ENCODE measurements around the gene FGF9.

The FGF9 gene

DNA sequence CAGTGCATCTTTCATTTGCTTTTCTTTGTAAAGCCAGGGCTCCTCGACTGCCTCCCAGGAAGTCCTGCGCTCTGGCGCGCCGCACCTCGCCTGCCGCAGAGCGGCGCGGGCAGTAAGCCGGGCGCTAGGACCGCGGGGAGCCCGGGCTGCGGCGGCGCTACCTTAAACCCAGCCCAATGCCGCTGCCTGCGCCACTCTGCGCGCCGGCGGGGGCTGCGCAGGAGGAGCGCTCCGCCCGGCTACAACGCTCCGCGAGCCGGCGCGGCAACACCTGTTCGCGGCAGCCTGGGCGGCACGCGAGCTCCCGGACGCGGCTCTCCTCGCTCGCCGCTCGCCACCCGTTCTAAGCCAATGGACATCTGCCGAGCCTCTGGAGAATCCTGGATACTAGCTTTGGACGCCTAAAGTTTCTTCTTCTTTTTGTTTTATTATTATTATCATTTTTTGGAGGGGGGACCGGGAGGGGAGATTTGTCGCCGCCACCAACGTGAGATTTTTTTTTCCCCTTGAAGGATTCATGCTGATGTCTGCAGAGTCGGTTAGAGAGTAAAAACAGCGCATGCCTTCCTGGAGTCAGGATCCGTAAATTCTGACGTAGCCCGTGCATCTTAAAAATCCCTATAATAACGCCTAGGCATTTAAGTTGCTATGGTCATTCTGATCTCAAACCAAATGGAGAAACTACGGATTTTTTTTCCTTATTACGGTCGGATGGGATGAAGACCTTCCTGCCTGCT is at the start of gene FGF9:
TSS of gene FGF9 (plus strand) at position 191 of the 737 bp plus-strand sequence. CDS start 840 bp downstream, outside the sequence.
- DNase-seq (ENCODE audit: low read depth in 2 of 2), result peak; percentile 52 to 57

DNA sequence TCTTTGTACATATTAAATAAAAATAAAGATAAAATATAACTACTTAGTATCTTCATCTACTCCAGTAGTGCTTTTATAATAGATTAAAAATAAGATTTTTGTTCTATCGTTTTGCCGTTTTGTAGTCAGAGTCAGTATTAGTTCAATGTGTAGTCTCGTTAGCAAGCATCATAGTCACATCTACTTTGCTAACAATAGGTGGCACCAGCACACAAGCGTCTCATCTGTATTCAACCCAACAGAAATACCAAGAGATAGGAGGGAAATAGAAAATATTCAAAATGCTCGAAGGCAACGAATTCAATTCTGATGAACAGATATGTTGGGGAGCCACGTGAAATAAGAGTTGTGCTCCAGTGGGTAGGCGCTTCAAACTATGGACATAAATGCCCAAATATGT is 45.5 kb upstream of the FGF9 start:
- no peak for DNase-seq (ENCODE audit: low read depth in 2 of 2)

DNA sequence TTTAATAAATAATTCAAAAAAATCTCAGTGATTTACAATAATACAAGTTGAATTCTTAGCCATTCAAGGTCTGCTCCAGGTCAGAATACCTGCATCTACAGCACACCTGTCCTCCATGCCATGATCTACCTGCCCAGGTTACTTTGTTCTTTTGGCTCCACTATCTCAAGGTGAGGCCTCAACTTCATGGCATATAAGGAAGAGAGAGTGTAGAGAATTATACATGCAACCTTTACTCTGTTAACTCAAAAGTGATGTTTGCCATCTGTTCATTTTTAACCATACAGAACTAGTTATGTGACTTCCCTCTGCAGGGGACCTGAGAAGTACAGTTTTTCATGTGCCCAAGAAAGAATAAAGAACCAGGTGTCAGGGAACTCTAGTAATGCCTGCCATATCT is 38.7 kb upstream of the FGF9 start:
- DNase-seq (ENCODE audit: low read depth in 2 of 2), result no peak

DNA sequence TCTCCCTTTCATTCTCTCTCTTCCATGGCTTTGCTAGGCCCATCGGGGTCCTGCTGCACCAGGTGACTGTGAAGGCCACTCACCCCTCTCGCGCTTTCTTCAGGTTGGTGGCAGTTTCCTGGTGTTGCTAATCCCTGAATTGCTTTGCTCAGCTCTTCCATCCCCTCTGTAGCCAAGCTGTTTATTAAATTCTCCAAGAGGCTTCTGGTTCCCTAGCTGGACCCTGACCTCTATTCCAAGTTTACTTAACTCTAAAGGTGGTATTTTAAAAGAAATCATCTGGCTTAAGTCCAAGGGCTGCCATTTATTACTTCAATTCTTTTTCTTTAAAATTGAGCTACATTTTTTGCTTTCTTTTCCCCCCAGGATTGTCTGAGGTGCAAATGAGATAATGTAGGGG is 34.2 kb upstream of the FGF9 start:
- DNase-seq (ENCODE audit: low read depth in 2 of 2), result no peak

DNA sequence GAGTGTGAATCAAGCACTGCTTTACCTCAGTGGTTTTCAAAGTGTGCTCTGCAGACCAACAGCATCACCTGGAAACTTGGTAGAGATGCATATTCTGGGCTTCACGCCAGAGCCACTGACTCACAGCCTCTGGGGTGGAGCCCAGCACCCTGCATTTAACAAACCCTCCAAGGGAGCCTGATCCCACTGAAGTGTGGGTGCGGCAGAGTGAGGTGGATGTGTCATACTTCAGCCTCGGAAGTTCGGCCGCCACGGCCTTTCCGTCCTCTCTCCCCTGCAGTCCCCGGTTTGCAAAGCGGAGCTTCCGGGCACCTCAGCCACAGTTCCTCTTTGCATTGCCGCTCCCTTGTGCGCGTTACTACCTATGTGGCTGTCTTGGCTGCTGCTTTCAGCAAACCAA is 33.6 kb upstream of the FGF9 start:
- DNase-seq (ENCODE audit: low read depth in 2 of 2), result no peak

DNA sequence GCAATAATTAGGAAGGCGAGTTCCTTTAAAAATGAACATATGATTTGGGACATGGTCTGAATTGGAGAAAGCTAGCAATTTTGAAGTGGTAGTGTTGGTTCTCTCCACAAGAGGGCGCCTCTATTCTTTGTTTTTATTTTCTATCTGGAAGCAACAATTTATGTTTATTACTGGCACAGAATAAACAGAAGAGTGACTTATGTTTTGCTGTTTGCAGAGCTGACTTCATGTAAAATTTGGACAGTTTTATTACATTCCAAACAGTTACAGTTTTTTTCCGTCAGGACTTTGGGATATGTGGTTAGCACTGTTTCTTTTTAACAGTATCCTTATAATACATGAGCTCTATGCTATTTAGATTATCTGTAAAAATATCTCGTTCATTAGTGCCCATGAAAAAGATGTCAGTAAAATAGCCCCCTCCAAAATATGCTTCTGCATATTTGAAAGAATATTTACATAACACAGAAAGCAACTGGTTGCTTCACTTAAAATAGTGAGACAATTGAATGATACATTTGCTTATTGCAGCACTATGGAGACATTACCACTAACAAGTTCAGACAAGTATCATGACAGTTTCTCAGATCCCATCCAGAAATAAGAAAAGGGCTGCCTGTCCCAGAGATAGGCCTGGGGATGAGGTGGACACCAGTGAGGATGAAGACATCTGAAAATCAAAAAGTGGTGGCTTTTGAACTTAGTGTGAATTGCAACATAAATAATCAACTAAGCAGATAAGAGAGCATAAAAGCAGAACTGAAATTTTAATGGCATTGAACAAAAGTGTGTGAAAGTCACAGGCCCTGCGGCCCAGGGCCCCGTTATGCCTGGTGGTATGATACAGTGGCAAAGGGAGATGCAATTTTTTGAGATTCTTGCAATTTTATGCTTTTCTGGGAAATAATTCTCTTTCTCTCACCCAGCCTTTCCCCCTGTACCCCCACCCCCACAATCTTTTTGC is 32.3 kb upstream of the FGF9 start:
- no peak for DNase-seq (ENCODE audit: low read depth in 2 of 2)

DNA sequence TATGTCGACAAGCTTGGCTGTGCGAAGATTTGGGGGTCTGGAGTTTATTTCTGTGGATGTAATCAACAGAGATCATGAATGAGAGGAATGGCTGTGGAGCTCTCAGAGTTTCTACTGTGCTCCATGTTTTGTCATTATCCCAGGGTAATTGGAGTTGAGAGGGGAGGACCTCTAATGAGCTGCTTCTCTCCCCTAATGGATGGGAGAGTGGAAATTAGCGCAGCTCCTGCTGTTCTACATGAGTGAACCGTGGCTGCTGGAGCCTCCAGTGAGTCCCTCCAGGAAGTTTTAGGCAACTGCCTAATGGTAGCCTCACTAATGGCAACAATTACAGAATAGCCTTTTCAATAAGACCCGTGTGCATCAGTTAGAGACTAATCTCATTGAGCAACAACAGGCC is 31.3 kb upstream of the FGF9 start:
- DNase-seq (ENCODE audit: low read depth in 2 of 2), result no peak

DNA sequence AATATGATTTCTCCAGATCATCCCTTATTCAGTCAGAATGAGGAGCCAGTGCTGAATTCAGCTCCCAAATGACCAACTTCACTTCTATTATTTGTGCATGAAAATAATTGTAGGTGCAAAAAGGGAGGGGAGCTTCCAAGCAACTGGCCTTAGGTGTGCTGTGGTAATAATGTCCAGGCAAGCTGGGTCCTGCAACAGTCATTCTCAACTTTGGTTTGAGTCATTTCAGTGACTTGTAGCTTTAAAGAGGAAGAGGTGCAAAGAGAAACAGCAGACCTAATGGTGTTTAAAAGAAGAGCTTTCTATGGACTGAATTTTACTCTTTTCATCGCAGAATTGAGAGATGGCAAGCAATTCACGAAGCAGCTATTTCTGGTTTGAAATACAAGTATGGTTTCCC is 29.2 kb upstream of the FGF9 start:
- no peak for DNase-seq (ENCODE audit: low read depth in 2 of 2)

DNA sequence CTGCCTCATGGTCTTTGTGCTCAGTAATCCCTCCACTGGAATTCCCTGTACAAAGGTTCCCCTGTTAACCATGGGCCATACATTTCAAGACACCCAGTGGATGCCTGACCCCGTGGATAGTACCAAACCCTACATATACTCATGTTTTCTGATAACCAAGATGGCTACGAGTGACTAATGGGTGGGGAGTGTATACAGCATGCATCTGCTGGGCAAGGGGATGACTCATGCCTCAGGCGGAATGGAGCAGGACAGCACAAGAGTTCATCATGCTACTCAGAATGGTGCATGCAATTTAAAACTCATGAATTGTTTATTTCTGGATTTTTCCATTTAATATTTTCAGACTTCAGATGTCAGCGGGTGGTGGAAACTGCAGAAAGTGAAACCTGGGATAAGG is 13.3 kb upstream of the FGF9 start:
- no peak for DNase-seq (ENCODE audit: low read depth in 2 of 2)

DNA sequence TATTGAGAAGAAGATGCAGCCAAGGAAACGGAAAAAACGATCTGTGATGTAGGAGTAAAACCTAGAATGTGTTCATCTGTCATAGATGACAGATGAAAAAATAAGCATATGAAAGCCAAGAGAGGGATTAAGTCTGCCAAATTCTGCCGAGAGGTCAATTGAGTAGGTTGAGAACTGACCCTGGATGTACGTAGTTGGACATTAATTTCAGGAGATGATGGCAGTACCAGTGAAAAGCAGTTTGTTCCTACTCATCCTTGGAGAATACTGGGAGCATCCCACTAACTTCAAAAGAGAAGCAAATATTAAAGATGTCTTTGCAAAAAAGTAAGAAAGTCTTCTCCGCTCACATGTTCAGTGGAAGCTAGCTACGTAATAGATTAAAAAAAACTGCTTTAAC is 11.8 kb upstream of the FGF9 start:
- DNase-seq (ENCODE audit: low read depth in 2 of 2), result no peak

DNA sequence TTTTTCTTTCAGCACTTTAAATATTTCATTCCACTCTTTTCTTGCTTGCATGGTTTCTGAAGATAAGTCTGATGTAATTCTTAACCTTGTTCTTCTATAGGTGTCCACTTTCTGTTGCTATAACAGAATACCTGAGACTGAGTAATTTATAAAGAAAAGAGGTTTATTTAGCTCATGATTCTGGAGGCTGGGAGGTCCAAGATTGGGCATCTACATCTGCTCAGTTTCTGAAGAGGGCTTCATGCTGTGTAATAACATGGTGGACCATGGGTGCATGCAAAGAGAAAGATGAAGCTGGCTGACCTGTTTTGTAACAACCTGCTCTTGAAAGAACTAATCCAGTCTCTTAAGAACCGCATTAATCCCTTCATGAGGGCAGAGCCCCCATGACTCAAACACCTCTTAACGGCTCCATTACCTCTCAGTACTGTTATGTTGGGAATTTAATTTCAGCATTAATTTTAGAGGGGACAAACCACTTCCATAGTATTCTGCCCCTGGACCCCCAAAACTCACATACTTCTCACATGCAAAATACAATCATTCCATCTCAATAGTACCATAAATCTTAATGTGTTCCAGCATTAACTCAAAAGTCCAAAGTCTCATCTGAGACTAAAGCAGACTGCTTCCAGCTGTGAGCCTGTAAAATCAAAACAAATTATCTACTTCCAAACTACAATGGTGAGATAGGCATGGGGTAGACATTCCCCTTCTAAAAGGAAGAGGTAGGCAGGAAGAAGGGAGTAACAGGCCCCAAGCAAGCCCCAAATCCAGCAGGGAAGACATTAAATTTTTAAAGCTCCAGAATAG is 9.6 kb upstream of the FGF9 start:
- DNase-seq (ENCODE audit: low read depth in 2 of 2), result no peak

DNA sequence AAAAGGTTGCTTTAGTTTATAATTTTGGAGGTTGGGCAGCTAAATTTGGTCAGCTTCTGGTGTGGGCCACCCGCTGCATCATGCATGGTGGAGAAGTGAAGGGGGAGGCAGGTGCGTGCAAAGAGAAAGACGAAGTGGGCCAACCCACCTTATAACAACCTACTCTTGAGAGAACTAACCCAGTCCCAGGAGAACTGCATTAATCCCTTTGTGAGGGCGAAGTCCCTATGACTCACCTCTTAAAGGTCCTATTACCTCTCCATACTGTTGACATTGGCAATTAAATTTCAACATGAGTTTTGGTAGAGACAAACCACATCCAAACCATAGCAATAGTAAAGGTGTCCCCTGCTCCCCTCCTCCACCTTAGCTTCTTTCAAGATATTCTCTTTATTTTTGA is 7.7 kb upstream of the FGF9 start:
- DNase-seq (ENCODE audit: low read depth in 2 of 2), result no peak

DNA sequence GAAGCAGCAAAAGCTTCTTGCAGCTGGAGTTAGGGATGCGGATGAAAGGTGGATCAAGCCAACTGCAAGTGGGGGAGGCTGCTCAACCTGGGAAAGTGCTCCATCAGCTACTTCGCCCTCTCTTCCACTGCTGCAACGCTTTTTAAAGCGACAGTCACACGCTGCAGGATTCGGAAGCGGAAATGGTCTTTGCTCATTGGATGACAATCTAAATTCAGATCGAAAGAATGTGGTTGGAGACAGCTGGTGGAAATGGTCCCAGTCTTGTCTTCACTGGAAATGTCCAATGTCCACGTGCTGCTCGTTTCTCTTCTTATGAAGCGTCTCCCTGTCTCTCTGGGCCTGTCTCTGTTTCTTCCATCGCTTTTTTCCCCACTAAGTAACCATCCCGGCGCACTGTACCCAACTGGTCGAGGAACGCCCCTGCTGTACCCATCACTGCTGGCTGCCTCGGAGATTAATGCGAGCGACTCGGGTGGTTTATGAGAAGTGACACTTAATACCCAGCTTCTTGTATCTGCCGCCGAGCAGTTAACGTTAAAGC is 2.1 kb upstream of the FGF9 start:
- no peak for DNase-seq (ENCODE audit: low read depth in 2 of 2)

DNA sequence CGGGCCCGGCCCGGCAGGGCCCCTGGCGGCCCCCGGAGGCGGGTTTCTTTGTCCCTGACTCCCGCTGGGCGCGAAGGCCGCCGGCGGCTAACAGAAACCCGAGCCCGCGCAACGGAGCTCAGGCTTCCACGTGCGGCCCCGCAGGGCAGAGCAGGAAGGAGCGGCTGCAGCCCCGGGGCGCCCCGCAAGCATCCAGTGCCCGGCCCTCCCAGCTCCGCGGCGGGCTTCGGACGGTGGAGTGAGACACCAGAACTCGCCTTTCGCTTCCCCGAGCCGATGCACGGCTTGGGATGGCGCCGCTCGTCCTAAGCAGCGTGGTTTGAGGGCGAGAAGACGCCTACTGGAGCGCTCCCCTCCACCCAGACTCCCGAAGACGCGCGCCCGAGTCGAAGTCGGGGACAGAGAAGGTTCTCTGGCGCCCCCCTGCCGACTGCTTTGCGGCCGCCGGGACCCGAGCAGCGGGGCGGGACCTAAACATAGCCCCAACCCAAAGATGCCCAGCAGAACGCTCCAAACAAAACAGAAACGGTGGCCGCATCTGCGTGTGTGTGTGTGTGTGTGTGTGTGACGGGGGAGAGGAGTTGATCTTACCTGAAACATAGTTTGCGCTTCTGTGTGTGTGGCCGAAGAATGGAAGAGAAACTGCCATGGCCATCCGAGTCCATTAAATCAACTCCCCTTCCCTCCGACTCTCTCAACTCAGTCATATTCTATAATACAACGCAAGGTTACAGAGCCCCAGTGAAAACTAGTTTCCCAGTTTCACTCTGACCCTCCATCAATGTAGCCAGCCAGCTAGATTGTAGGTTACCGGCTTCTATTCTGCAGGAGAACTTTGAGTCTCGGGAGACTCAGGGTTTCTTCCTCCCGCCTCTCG is 629 bp upstream of the FGF9 start:
- no peak for DNase-seq (ENCODE audit: low read depth in 2 of 2)

DNA sequence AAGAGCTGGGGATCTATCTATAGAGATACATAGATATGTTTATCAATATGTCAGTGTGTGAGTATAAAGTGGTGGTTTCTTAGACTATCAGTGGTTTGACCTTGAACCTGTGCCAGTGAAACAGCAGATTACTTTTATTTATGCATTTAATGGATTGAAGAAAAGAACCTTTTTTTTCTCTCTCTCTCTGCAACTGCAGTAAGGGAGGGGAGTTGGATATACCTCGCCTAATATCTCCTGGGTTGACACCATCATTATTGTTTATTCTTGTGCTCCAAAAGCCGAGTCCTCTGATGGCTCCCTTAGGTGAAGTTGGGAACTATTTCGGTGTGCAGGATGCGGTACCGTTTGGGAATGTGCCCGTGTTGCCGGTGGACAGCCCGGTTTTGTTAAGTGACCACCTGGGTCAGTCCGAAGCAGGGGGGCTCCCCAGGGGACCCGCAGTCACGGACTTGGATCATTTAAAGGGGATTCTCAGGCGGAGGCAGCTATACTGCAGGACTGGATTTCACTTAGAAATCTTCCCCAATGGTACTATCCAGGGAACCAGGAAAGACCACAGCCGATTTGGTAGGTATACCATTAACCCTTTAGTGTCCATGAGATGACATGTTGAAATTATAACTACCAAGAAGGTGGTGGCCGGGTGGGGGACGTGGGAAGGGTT is 880 bp downstream of the FGF9 start:
- DNase-seq (ENCODE audit: low read depth in 2 of 2), result no peak

DNA sequence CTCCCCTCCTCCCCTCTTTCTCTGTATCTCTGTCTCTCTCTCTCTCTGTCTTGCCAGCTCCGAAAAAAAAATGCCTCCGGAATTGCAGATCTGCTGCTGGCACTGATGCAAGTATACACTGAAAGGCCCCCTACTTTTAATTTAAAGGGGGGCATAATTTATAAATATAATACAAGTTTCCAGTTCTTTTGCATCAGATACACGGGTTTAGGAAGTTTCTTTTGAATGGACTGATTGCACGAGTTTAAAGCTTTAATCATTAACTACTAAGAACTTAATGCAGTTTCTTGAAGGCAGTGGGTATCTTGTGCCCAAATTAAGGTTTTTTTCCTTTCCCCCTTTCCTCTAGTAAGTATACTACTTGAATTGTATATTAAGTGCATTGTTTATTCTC is 1.4 kb downstream of the FGF9 start:
- DNase-seq (ENCODE audit: low read depth in 2 of 2), result no peak

DNA sequence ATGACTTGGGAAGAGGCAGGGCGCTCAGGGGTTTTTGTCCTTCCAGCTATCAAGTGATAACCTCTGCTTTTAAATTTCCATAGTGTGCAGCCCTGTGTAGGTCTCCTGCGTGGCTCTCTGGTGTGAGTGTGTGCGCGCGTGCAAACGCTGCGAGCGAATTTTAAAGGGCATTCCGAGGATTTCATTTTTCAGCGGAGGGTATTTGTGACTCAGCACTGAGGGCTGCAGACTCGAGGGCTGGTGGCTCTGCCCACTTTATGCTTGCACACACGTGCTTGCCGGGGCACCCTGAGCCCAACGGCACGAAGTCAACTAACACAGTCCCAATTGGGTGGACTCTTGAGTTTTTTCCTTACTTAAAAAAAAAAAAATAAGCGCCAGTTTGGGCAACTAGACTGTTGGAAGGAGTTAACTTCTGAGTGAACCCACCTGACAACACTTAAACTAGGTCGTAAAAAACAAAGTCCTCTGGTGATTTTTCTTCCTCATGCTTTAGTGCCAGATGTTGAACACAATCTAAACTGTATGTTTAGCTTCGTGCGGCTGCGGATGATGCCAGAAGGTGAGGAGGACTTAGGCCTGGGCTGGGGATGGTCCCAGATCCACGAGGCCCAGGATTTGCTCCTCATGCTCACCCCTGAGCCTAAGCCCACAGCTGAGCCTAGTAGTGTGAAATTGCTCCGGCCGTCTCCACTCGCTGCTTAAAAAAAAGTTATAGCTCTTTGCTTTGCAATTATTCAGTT is 2.1 kb downstream of the FGF9 start:
- DNase-seq (ENCODE audit: low read depth in 2 of 2), result no peak

DNA sequence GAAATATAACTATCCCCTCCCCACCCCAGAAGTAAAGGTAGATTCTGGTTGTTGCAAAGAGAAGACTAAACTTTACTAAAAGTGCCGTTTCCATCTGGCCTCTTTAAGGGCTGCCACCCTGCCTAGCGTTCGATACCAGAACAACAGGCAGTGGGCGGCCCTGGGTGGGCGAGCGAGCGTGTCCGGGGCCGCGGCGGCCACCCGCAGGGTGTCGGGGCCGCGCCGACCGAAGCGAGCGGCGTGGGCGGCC is 2.6 kb downstream of the FGF9 start:
- no peak for DNase-seq (ENCODE audit: low read depth in 2 of 2)

DNA sequence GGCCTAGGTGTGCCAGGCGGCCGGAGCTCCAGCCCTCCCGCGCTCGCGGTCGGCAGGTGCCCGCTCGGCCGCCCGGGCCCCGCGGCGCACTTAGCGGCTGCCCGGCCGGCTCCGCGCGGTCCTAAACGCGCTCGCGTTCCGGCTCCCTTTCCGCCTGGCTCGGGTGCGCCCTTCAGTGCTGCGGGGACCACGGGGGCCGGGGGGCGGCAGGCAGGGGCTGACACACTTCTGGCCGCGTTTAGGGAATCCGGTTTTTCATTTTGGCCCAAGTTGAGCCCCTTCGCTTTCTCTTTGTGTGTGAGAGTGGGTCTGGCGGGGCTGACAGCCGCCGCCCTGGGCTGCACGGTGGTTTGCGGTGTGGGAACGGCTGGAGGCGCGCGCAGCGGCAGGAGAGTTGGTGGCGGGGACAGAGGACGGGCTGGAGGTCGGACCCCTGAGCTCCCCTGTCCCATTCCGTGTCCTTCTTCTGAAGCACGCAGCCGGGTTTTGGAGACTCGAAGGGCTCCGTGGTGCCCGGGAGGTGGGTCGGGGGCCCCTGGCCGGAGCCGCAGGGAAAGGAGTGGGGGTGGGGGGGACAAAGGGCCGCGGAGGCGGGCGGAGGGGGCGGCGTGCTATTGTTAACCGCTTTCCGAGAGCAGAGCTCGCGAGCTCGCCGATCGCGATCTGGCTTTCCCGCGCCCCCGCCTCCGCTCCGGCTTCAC is 3.1 kb downstream of the FGF9 start:
- no peak for DNase-seq (ENCODE audit: low read depth in 2 of 2)
